Right ventricle myocardium superior (tissue), 1 donor: ENCODE measurements around the gene EXOSC9. TPM values are rescaled to one million over a fixed set of nuclear protein-coding genes. Genes with fewer than 3 reads are reported as not detected.
"Not testable (repeated sequence)": the region's sequence is repeated elsewhere in the genome, so short reads cannot be mapped to it uniquely, and the experiment has no call there.

Experiments
- ATAC-seq: fragments of 200-7000 bp; cut with Tn5 transposase; one replicate; pipeline ENCODE4 v1.9.1; 2020; ENCODE audit warnings: mild to moderate bottlenecking; ENCODE audit not compliant: poor library complexity
- DNase-seq: peaks from one replicate; pipeline ENCODE4 v3.0.0-alpha.2; 2020
- intact Hi-C: fragments of 100-400 bp; cut with DNase I; formaldehyde crosslinking; loops from one replicate; pipeline ENCODE4 v1.11.2; 2022
- long read RNA-seq: library from polyadenylated mRNA; unstranded; transcript quantifications from one replicate; pipeline ENCODE4 v2.0.0, GENCODE V29; 2021
- total RNA-seq: library from RNA; stranded (reverse); fragmentation: NEBNext Ultra II Directional; extraction: Animal tissue kit (Norgen Biotek cat#: 25700); gene quantifications from one replicate; pipeline ENCODE4 v1.2.1, GENCODE V29; 2021
- donor health status: DM: no; HTN: yes; CAD: no; lungs with severe emphysema.

Gene EXOSC9, protein sequence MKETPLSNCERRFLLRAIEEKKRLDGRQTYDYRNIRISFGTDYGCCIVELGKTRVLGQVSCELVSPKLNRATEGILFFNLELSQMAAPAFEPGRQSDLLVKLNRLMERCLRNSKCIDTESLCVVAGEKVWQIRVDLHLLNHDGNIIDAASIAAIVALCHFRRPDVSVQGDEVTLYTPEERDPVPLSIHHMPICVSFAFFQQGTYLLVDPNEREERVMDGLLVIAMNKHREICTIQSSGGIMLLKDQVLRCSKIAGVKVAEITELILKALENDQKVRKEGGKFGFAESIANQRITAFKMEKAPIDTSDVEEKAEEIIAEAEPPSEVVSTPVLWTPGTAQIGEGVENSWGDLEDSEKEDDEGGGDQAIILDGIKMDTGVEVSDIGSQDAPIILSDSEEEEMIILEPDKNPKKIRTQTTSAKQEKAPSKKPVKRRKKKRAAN
- total RNA-seq: 9.8 TPM
- long read RNA-seq, transcript EXOSC9-201 (12 exons, 1,481 nt): major isoform, 8 of 10 reads
- long read RNA-seq, partial matches to known transcripts: 0 of 10 reads
- long read RNA-seq, other reads (novel, unspliced or antisense): 2 of 10 reads

DNA sequence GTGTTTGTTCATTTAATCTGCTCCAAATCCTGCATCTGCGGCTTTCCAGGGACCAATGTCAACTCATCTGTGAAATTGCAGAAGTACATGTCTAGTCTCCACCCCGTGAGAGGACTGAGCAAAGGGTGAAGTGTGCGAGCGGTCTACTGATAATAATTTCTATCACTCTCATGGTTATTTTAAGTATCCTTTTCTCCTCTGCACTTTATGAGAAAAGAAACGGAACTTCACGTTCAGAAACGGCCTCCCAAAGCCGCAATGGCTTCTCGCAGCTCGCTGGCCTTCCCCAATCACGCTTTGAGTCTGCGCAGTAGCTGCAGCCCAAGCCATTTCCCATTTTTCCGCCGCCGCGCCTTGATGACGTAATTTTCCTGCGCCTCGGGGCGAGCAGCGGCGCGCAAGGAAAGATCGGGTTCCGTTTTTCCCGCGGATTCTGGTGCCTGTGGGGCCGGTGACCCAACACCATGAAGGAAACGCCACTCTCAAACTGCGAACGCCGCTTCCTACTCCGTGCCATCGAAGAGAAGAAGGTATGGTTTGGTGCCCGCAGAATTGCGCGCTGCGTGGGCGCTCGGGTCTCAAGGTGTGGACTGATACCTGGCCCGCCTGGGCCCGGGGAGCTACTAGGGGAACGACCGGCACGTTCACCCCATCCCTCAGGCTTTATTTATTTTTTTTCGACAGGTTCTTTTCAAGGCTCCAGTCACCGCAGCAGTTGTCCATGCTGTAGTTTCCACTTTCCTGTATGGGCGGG lies at the start of gene EXOSC9:
Gene EXOSC9 (plus strand): TSS at position 363 of the 754 bp plus-strand sequence. CDS start 102 bp downstream, at position 465.
- ATAC-seq (peak; percentile 99), DNase-seq (peak; percentile 95)
- intact Hi-C loops: no loop called here

DNA sequence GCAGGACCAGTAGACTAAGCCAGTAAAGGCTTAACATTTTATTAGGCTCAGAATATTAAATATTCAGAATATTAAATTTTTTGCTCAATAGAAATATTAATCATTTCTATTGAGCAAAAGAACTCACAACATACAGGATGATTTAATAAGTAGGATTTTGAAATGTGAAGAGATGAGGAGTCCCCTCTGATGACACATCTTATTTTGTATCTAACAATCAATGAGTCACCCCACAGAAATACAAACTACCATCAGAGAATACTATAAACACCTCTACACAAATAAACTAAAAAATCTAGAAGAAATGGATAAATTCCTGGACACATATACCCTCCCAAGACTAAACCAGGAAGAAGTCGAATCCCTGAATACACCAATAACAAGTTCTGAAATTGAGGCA lies 49.0 kb upstream of the EXOSC9 start:
- DNase-seq, intact Hi-C loops, ATAC-seq: not testable (repeated sequence)

DNA sequence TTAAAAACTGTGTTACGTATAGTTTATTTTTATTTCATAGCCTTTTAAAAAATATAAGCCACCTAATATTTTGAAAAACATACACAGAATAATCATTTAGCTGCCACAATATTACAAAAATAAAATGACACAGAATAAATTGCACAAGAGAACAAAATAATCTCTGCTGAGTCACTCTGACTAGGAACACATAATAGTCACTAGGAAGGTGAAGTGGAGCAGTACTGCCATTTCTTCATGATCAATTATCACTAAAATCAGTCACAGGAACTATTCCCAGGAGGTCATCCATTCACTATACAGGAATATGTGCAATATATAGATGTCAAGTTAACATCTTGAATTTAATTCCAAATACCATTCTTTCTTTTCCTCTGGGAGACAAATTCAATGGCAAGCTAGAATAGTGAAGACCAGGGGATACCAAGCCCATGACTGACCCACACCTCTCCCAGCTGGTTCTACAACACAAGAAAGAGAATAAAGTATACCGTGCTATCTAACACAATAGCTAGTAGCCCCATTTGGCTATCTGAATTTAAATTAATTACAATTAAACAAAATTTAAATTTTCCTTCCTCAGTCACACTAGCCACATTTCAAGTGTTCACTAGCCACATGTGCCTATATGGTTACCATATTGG lies 42.1 kb upstream of the EXOSC9 start:
- DNase-seq (no peak), ATAC-seq (no peak)
- intact Hi-C loops: no loop called here

DNA sequence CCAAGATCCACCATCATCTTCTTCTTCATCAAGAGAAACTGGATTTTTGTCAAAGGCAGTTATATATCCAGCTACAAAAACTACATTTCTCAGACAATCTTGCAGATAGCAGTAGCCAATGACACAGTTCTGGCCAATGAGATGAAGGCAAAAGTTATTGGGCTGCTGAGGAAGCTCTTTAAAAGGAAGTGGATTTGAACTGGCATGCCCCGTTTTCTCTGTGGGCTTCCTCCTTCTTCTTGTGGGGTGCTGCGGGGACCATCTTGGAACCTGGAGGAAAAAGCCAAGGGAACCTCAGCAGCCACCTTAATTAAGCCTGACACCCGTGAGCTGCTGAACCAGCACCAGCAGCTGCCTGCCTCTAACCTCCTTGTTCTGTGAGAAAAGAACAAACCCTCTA lies 40.9 kb upstream of the EXOSC9 start:
- ATAC-seq: no peak
- intact Hi-C loops: no loop called here
- no peak for DNase-seq

DNA sequence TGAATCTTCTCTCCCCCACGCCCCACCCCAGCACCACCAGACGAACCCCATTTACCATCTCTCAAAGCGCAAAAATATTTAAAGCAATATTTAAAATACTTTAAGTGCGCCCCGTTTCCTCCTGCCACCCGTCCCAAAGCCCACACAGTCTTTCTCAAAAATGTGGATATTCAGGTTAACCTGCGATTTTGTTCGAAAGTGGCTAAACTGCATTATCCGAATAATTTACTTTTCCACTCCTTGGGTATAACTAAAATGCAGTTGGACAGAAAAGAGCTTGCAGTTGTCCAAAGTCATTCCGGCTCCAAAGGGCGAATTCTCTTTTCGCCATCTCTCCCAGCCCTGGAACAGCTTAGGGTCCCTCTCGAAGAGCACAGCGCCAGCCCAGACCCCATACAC lies 36.8 kb upstream of the EXOSC9 start:
- ATAC-seq: no peak
- intact Hi-C loops: no loop called here
- no peak for DNase-seq

DNA sequence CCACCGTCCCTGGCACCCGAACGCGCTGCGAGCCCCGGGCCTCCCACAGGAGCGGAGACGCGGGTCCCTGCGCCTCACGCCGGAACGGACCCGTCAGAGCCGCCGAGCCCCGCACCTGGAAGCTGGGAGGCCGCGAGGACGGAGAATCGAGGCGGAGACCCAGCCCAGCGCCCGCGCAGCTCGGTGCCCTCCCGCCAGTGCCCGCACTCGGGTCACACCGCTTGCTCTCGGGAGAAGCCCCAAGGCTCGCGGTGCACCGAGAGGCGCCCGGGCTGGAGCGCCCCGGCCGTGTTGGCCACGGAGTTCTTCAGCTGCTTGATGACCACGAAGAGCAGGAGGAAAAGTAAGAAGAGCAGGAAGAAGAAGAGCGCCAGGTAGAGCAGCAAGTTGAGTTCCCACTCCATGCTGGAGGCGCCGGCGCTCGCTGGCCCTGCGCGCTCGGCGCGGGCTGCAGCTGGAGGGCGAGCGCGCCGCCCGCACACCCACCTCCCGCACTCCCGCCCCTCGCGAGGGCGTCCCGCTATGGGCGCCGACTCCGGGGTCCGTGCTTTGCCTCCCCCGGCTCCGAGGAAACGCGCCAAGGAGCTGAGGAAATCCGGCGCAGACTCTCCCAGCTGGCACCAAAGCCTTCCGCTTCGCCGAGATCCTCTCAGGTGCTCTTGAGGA lies 36.3 kb upstream of the EXOSC9 start, which contains the start of gene SMIM43:
Gene SMIM43 (minus strand): TSS at position 463 of the 666 bp plus-strand sequence. CDS start 59 bp downstream, at position 404.
- ATAC-seq (peak; percentile 46), DNase-seq (no peak)
- intact Hi-C loops: no loop called here

DNA sequence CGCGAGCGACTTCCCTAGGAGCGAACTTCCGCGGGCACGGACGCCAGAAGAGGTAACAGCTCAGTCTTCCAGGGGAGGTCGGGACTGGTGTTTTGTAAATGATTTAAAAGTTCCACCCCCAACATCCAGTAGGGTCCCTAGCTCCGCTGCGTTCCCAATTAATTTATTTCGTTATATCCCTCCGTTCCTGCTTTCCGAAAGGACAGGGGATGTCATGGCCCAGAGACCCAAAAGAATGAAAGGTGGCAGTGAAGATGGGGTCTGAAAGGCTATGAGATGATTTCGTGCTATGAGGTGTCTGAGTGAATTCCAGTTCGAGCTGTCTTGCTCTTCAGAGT lies 35.8 kb upstream of the EXOSC9 start:
- intact Hi-C loops: no loop called here
- ATAC-seq: no peak
- no peak for DNase-seq

DNA sequence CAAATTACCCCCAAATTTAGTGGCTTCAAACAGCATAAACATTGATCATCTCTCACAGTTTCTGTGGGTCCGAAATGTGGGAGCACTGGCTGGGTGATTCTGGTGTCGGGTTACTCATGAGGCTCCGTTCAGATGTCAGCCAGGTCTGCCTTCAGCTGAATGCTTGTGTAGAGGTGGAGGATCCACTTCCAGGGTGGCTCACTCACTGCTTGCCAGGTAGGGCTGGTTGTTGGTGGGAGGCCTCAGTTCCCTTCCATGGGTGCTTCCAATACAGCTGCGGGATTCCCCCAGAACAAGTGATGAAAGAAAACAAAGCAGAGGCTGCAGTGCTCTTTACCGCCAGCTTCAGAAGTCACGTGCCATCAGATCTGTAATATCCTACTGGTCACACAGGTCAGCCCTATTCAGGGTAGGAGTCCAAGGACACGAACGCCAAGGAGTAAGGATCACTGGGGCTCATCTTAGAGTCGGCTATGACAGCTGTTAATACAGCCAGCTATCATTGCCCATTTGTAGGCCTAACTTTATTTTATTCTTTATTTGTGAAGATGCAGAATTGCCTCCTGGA lies 35.1 kb upstream of the EXOSC9 start:
- DNase-seq (no peak), ATAC-seq (no peak)
- intact Hi-C loops: no loop called here

DNA sequence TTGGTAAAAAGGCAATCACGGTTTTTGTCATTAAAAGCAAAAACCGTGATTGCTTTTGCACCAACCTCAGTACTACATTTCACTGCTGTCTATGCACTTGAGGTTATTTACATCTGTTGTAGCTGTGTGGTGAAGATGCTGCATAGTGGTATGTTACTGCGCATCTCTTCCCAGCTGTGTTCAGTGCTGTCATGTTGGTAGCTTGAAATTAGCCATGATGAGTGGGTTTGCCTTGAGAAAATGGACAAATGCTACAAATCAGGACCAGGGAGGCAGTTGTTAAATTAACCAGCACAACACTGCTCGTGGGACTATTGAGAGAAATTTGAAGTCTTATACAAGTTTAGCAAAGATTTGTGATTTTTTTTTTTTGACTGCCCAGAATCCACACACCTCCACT lies 34.0 kb upstream of the EXOSC9 start:
- DNase-seq (no peak), ATAC-seq (no peak)
- intact Hi-C loops: no loop called here

DNA sequence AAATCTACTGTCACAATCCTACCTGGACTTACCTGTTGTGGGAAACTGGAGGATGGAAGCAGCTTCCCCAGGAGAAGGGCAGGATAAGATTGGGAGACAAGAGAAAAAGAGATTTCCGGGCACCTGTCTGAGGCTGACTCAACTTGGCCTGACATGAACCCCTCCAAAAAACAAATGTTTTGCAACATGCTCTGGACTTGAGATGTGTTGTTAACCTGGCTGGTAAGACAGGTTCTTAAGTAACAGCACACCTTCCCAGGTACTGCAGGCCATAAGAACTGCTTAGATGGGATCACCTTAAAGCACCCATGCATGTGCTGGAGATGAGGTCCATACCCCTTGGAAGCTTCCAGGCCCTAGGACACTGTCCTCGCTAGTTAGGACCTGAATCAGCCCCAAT lies 31.8 kb upstream of the EXOSC9 start:
- intact Hi-C loops: no loop called here
- no peak for ATAC-seq

DNA sequence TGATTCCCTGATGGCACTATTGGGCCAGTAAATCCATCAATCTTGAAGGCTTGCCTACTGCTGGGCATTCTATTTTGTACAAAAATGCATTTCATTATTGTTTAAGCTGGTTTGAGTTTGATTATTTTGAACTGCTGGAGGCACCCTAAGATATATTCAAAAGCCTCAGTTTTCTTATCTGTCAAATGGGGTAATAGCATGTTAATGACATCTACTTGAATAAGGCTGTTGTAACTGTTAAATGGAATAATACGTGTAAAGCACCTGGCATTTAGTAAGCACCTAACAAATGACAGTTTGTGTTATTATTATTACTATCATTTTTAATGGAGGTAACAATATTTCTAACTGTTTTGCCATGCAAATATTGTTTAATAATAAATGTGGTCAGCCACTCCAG lies 29.3 kb upstream of the EXOSC9 start:
- ATAC-seq: no peak
- DNase-seq: no peak
- intact Hi-C loops: no loop called here

More for the DNA sequence above, 31.8 kb upstream of the EXOSC9 start:
- no peak for DNase-seq

DNA sequence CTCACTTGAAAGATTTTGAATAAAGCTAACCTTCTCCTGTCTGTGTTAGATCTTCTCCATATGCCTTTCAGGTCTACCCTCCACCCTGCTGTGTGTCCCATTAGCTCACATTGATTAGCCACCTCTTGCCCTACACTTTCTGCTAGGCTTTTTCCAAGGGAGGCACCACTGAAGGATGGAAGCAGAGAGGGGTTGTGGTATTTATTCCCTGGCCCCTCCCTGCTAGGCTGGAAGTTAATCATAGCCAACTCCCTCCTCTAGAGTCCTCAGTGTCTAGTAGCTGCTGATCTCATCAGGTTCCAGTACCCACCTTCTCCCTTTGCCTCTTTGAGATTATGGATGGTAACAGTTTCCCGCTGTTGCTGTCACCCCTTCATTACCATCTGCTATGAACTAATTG lies 27.2 kb upstream of the EXOSC9 start:
- intact Hi-C loops: no loop called here
- DNase-seq (no peak), ATAC-seq (no peak)

DNA sequence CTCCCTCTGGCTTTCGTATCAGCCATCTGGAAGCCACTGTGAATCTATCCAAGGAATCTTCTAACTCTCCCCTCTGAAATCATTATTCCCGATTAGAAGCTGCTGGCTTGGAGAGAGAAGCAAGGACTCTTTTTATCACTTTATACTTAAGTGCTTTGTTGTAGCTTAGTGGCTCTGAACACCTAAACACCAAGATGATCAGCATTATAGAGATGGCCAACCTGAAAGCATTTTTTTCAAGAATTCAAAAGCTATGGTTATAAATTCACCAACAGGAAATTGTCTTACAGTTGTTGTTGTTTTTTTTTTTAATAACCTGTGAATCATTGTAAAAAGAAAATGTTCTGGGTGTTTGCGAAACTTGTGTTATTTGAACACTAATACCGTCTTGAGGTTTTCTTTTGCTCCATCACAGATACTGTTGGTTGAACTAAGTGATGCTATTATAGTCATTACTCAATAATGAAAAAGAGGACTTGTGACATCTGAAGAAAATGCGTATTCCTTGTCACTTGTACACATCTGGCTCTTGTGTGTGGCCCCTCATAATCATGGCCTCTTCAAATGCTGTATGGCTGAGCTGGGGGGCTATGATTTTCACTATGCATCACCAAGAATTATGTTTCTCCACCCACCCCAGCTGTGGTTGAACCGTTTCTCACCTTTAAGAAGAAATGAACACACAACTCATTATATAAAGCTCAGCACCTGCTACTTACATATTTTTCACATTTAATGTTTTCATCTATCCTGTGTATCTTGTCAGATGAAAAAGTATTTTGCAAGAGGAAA lies 24.3 kb upstream of the EXOSC9 start:
- DNase-seq: no peak
- no peak for ATAC-seq
- intact Hi-C loops: no loop called here

DNA sequence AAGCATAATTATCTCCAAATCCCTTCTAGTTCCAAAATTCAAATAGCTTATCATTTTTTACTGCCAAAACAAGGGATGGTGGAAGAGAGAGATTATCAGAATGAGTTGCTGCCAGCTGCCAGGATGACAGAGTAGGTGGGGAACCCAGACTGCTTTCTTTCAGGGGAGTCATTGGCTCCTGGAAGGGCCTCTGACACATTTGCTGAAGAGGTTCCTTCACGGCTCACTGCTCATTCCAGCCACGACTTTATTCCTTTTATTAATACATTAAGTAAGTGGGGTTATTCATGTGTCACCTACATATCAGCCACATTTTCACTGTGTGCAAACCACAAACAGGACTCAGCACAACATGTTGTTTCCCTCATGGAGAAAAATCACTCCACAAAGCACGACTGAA lies 23.5 kb upstream of the EXOSC9 start:
- ATAC-seq (no peak), DNase-seq (no peak)
- intact Hi-C loops: no loop called here

DNA sequence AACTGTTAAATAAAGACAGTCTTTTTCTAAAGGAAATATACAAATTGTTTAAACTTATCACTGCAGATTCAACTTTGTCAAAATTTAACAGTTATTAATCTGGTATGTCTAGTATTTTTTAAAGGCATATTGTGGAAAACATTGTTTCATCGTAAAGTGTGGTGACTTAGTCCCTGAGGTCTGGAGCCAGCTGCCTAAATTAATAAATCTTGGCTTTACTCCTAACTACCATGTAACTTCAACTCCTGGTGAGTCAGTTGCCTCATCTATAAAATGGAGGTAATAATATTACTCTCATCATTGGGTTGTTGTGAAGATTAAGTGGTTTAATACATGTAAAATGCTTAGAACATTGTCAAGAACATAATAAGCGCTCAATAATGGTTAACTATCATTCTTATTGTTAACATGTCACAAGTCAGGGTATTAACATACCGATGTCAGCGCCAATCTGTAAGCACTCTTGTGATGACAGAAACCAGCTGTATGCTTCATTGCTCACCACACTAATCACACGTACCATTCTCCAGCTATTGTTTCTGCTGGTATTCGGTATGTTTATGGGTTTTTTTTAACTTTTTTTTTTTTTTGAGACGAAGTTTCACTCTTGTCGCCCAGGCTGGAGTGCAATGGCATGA lies 22.0 kb upstream of the EXOSC9 start:
- ATAC-seq (peak; percentile 78), DNase-seq (no peak)
- intact Hi-C loops: no loop called here

DNA sequence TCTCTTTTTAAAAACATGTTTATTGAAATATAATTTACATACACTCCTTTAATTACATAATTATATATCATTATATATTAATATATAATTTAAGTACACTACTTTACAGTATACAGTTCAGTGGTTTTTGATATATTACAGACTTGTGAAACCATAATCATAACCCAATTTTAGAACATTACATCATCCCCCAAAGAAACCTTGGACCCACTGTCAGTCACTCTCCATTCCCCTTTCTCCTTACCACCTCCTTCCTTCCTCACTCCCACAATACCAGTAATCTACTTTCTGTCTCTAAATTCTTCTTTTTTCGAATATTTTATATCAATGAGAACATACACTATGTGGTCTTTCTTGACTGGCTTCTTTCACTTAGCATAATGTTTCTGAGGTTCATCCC lies 17.9 kb upstream of the EXOSC9 start:
- intact Hi-C loops: no loop called here
- ATAC-seq (no peak), DNase-seq (no peak)

DNA sequence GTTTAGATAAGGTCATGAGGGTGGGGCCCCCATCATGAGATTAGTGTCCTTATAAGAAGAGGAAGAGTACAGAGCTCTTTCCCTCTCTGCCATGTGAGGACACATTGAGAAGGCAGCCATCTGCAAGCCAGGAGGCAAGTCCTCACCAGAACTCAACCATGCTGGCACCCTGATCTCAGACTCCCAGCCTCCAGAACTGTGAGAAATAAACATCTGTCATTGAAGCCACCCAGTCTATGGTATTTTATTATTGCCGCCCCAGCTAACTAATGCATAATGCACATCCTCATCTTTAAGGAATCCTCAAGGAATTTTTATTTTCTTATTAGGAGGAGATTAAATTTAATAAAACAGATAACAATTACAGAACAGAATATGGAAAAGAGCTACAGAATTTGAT lies 16.7 kb upstream of the EXOSC9 start:
- intact Hi-C loops: no loop called here
- DNase-seq (no peak), ATAC-seq (no peak)
